T-helper 2 cell (primary cell): ENCODE measurements around the gene DNASE1L1.

Source experiments
- DNase-seq, 5 experiments: peaks; one replicate each; pipeline versions ENCODE4 v3.0.0 to v3.0.0-alpha.2; 2012 to 2022

Gene DNASE1L1

DNA sequence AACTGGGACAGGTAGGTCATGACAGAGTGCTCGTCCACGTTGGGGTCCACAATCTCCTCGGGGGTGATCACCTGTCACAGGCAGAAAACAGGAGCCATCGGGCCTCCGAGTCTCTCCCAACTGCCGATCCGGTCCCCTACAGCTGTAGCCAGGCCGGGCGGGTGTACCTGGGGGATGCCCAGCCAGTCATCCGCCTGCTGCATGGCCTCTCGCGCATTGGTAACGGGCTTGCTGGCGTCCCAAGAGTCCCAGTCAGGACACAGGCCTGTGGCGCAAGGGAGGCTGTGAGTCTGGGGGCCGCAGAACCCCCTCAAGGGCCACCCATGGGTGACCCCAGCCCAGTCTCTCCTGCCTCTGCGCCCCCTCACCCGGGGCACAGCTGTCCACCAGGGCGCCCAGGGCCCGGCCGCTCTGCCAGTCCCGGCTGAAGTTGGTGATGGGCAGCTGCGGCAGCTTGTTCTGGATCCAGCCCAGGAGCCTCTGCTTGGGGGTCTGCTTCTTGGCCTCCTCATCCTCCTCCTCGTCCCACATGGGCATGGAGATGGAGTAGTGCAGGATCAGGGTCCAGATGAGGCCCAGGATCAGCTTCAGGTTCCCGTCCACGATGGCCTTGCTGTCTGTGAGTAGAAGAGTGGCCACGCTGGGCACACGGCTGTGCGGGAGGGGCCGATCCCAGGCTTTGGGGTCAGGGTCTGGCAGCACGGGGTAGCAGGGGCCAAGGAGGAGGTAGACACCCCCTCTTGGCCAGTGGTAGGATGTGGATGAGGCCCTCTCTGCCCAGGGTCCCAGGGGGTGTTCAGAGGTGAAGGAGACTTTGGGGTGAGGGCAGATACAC is 41.4 kb downstream of the DNASE1L1 start:
- no peak for DNase-seq

GRCh38 chrX:154366666-154367055 is 42.4 kb downstream of the DNASE1L1 start:
- no peak for DNase-seq

- no peak for DNase-seq
Observed at GRCh38 chrX:154365997-154366665, 42.9 kb downstream of the DNASE1L1 start.

GRCh38 chrX:154365052-154365600 is 43.9 kb downstream of the DNASE1L1 start:
- no peak for DNase-seq

GRCh38 chrX:154363706-154364439 is 45.2 kb downstream of the DNASE1L1 start:
- DNase-seq, result no peak

GRCh38 chrX:154362085-154362742 is 46.8 kb downstream of the DNASE1L1 start:
- DNase-seq, result no peak

DNA sequence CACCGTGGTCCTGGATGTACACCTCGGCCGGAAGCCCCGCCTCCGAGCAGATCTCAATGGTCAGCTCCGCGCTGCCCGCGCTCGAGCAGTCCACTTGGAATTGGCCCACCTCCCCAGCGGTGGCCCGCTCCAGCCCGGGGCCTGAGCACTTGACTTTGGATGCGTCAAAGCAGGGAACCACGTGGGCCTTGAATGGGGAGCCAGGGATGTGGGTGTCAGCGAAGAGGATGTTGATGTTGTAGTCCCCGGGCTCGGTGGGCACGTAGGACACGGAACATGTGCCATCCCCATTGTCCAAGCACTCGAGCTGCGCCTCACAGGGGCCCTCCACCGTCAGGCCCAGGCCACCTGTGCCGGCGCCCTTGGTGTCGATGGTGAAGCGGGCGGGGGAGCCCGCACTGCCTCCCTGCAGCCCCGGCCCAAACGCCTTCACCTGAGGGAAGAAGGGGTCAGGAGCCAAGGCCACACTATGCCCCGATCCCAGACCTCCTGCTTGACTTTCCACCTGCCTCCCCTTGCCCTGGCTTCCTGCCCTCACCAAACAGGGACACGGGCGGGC is 48.8 kb downstream of the DNASE1L1 start:
- no peak for DNase-seq

- no peak for DNase-seq
Observed at GRCh38 chrX:154359362-154360154, 49.5 kb downstream of the DNASE1L1 start.

DNA sequence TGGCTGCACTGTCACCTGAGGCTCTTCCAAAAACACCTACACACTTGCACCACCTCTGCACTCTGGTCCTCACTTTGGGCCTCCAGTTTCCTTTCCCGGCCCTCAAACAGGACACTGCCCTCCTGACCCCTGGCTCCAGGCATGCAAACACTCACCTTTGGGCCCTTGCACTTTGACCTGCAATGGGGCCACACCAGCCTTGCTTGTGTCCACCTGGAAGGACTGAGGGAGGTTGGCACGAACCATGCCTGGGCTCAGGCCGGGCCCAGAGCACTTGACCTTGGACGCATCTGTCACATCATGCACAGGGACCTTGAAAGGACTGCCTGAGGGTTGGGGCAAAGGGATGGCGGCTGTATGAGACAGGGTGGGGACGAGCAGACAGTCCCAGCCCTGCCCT is 50.2 kb downstream of the DNASE1L1 start:
- no peak for DNase-seq

DNA sequence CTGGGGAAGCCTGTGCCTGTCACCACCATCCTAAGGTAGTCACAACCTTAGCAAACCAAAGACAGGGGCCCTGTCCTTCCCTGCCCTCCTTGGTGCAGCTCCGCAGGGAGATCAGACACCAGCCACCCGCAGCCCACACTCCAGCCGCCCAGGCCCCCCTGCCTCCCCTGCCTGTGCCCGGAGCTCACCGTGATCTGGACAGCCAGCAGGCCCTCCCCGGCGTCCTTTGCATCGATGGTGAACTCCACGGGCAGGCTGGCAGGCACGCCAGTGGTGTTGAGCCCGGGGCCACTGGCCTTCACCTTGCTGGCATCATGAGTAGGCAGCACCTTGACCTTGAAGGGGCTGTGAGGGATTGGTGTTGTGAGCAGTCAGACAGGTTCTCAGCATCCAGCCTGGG is 51.0 kb downstream of the DNASE1L1 start:
- no peak for DNase-seq

GRCh38 chrX:154357205-154357604 is 51.8 kb downstream of the DNASE1L1 start:
- DNase-seq, result no peak

GRCh38 chrX:154356596-154356995 is 52.5 kb downstream of the DNASE1L1 start:
- no peak for DNase-seq

GRCh38 chrX:154355776-154356140 is 53.3 kb downstream of the DNASE1L1 start:
- no peak for DNase-seq

- no peak for DNase-seq
Observed at GRCh38 chrX:154355094-154355775, 53.8 kb downstream of the DNASE1L1 start.

- no peak for DNase-seq
Observed at GRCh38 chrX:154354516-154354915, 54.5 kb downstream of the DNASE1L1 start.

DNA sequence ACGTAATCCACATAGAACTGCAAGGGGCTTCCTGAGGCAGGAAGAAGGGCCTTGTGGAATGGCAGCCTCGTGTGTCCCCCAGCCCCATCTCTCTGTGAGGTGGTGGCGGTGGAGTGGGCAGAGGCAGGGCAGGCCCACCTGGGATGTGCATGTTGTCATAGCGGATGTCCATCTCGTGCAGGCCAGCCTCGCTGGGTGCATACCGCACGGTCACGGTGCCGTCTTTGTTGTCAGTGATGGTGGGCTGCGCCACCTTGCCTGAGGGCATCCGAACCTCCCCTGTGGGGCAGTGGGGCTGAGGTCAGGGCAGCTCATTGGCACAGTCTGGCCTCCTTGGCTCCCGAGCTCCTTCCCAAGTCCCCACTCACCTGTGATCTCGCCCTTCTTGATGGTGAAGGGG is 55.0 kb downstream of the DNASE1L1 start:
- no peak for DNase-seq

DNA sequence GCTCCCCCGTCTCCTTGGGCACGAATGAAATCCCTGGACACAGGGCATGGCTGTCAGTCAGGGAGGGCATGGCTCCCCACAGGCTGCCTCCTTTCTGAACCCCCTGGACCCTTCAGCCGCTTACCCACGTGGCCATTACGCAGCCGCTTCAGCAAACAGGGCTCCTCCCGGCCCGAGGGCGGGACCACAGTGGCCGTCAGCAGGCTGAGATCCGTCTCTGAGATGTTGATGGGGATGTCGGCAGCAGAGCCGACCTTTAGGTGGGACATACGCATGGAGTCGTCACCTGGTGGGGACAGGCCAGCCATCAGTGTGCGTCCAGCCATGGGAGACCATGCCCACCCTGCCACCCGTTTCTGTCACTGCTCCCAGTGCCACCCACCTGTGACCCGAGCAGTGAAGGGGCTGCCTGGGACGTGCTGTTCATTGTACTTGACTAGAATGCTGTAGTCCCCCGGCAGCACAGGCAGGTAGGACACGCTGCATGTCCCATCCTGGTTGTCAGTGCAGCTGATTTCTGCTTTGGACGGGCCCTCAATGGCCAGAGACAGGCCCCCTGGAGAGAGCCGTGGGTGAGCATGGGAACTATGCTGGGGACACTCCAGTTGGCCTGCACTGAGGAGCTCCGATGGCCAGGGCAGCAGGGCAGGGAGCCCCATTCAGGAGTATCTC is 55.7 kb downstream of the DNASE1L1 start:
- no peak for DNase-seq

DNA sequence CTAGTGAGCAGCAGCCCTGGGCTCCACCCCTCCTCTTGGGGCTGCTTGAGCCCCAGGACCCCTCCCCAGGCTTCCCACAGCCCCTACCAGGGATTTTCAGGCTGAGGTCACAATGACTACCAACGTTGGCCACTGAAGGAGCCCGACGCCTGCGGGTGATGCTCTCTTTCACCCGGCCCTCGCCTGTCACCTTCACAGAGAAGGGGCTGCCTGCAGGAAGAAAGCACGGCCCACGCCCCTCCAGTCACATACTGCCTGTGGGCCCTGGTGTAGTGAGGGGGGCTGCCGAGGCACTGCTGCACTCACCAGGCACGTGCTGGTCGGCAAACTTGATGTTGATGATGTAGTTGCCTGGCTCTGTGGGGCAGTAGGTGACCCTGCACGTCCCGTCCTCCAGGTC is 56.6 kb downstream of the DNASE1L1 start:
- DNase-seq, result no peak

GRCh38 chrX:154352012-154352401 is 57.0 kb downstream of the DNASE1L1 start:
- DNase-seq, result peak in 1 of 5 experiments; percentile 27
